ENCODE results near the gene KCNQ5. TPM values are rescaled to one million over a fixed set of nuclear protein-coding genes. Genes with fewer than 3 reads are reported as not detected.

KCNQ5 gene
- total RNA-seq, 1 donor from 2014 or later: 3.9 TPM

GRCh38 chr6:72861059-72861458, 239.2 kb downstream of the KCNQ5 start:
- Histone ChIP-seq H3K27ac (no peak overlapping the region), H3K4me3 (no peak overlapping the region), H3K9me3 (no peaks in the 10 kb centered on the region), H3K27me3 (no peaks in the 10 kb centered on the region), H3K36me3 (no peaks in the 10 kb centered on the region), H3K4me1 (peaks cover 15% of the 10 kb centered on the region)
- TF ChIP-seq POLR2AphosphoS5 (IDR thresholded peaks at IDR 0.05; ENCODE audit: insufficient read depth in 1 of 2, low read depth in 1 of 2) (no peak), CTCF (IDR thresholded peaks at IDR 0.05) (no peak), POLR2A (IDR thresholded peaks at IDR 0.05) (no peak)
- no peak for DNase-seq (ENCODE audit: extremely low spot score in 2 of 2)
- intact Hi-C loops (cut with DNase I): no loop called here

DNA sequence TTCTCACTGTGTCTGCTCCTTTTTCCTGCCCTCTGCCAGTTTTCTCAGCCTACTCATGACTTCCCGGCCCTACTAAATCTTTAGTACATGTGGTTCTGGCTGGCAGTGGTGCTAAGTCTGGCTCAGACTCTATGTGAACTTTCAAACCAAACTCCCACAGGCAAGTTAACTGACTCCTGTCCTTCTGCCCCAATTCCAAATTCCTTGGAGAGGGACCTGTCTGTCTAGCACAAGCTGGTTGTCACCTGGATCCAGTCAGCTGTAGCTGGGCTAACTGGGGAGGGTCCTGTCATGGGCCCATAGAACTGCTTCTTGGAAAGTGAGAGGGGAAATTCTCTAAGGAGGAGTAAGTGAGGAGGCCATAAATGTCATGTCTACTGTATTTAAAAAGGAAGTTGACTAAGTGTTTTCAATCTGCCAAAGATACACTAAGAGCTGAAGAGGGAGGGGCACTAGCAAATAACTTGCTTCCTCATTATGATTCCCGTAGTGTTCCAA, 240.1 kb downstream of the KCNQ5 start:
- intact Hi-C loops (cut with DNase I): no loop called here

GRCh38 chr6:72863131-72863530, 241.3 kb downstream of the KCNQ5 start:
- no peak overlapping the region for H3K27ac ChIP-seq
- H3K27me3 ChIP-seq: no peaks in the 10 kb centered on the region
- H3K9me3 ChIP-seq: no peaks in the 10 kb centered on the region
- intact Hi-C loops (cut with DNase I): no loop called here
- H3K4me3 ChIP-seq: no peak overlapping the region
- H3K4me1 ChIP-seq: peaks cover 15% of the 10 kb centered on the region
- H3K36me3 ChIP-seq: no peaks in the 10 kb centered on the region
- TF ChIP-seq POLR2AphosphoS5 (IDR thresholded peaks at IDR 0.05; ENCODE audit: insufficient read depth in 1 of 2, low read depth in 1 of 2): no peak
- no peak for TF ChIP-seq CTCF (IDR thresholded peaks at IDR 0.05)
- no peak for TF ChIP-seq POLR2A (IDR thresholded peaks at IDR 0.05)
- no peak for DNase-seq (ENCODE audit: extremely low spot score in 2 of 2)

More for the DNA sequence above, 240.1 kb downstream of the KCNQ5 start:
- DNase-seq (ENCODE audit: extremely low spot score in 2 of 2): no peak
- TF ChIP-seq POLR2AphosphoS5 (IDR thresholded peaks at IDR 0.05; ENCODE audit: insufficient read depth in 1 of 2, low read depth in 1 of 2) (no peak), CTCF (IDR thresholded peaks at IDR 0.05) (no peak), POLR2A (IDR thresholded peaks at IDR 0.05) (no peak)
- H3K27me3 ChIP-seq: no peaks in the 10 kb centered on the region
- no peaks in the 10 kb centered on the region for H3K36me3 ChIP-seq
- no peak overlapping the region for H3K4me3 ChIP-seq
- no peak overlapping the region for H3K27ac ChIP-seq
- H3K4me1 ChIP-seq: peaks cover 15% of the 10 kb centered on the region
- no peaks in the 10 kb centered on the region for H3K9me3 ChIP-seq

DNA sequence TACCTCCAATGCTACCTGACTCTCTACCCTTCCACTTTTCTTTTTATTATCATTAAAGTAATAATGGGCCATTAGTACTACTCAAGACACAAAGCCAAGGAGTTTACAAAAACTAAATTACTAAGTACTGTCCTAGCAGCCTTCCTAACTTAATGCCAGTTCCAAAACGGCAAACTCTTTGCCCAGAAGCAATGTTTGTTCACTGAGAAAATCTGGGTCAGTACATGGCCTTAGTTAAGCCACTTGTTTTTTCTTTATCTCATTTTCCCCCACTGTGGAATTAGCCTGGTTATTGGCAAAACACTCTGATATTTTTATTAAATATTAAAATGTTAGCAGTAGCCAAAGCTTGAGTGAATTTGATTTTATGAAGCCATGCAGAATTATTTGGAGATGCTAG, 242.4 kb downstream of the KCNQ5 start:
- Histone ChIP-seq H3K4me3 (no peak overlapping the region), H3K27me3 (no peaks in the 10 kb centered on the region), H3K4me1 (peaks cover 15% of the 10 kb centered on the region), H3K36me3 (no peaks in the 10 kb centered on the region), H3K9me3 (no peaks in the 10 kb centered on the region), H3K27ac (no peak overlapping the region)
- no peak for DNase-seq (ENCODE audit: extremely low spot score in 2 of 2)
- TF ChIP-seq CTCF (IDR thresholded peaks at IDR 0.05) (no peak), POLR2A (IDR thresholded peaks at IDR 0.05) (no peak), POLR2AphosphoS5 (IDR thresholded peaks at IDR 0.05; ENCODE audit: insufficient read depth in 1 of 2, low read depth in 1 of 2) (no peak)
- intact Hi-C loops (cut with DNase I): no loop called here

DNA sequence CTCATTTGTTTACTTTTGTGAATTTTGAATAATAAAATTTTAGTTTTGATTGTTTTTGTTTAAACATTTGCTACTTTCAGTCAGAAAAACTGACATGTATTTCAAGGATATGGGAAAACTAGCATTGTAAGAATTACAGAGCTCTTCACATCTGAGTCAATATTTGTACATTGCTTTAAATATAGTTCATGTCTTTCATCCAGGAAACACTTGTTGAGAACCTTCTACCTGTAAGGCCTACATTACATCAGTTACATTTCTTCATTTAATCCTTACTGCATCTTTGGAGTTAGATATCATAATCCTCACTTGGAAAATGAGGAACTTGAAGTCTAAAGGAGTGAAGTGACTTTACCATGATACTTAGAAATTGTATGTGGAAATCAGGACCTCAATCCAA, 242.9 kb downstream of the KCNQ5 start:
- H3K4me1 ChIP-seq: peaks cover 15% of the 10 kb centered on the region
- intact Hi-C loops (cut with DNase I): no loop called here
- H3K9me3 ChIP-seq: no peaks in the 10 kb centered on the region
- no peak for DNase-seq (ENCODE audit: extremely low spot score in 2 of 2)
- no peak for TF ChIP-seq CTCF (IDR thresholded peaks at IDR 0.05)
- no peak for TF ChIP-seq POLR2AphosphoS5 (IDR thresholded peaks at IDR 0.05; ENCODE audit: insufficient read depth in 1 of 2, low read depth in 1 of 2)
- TF ChIP-seq POLR2A (IDR thresholded peaks at IDR 0.05): no peak
- no peaks in the 10 kb centered on the region for H3K27me3 ChIP-seq
- H3K4me3 ChIP-seq: no peak overlapping the region
- H3K27ac ChIP-seq: no peak overlapping the region
- no peaks in the 10 kb centered on the region for H3K36me3 ChIP-seq

Measured in vagina (tissue), 2 donors.